SKM-1 treated with dmso at 0.1 percent for 144 hours (cell line): Measurements from ENCODE around the gene ACTR2.
A peak's percentile ranks its signal among the peaks of the same experiment; 100 is the strongest.

Experiments used
- DNase-seq: peaks from one replicate; lab custom pipeline; 2025; ENCODE audit not compliant: unreplicated experiment; lab: John Stamatoyannopoulos, UW

Gene ACTR2

GRCh38 chr2:65277791-65278483 is 50.3 kb downstream of the ACTR2 start:
- DNase-seq: no peak

- peak; percentile 17 for DNase-seq
These were observed 50.9 kb downstream of the ACTR2 start for GRCh38 chr2:65278531-65278981.

GRCh38 chr2:65279756-65280155 is 52.1 kb downstream of the ACTR2 start:
- no peak for DNase-seq

- no peak for DNase-seq
These were observed 54.2 kb downstream of the ACTR2 start for GRCh38 chr2:65281627-65282351.

- DNase-seq: no peak
These were observed 54.9 kb downstream of the ACTR2 start for GRCh38 chr2:65282477-65283053.

- DNase-seq: no peak
These were observed 59.7 kb downstream of the ACTR2 start for GRCh38 chr2:65287364-65287763.

GRCh38 chr2:65291216-65292105 is 63.8 kb downstream of the ACTR2 start:
- DNase-seq: no peak

GRCh38 chr2:65292106-65292400 is 64.4 kb downstream of the ACTR2 start:
- DNase-seq: no peak

GRCh38 chr2:65292461-65293011 is 64.9 kb downstream of the ACTR2 start:
- DNase-seq: no peak

- no peak for DNase-seq
These were observed 65.7 kb downstream of the ACTR2 start for GRCh38 chr2:65293376-65293775.

- DNase-seq: no peak
These were observed 66.5 kb downstream of the ACTR2 start for GRCh38 chr2:65294136-65294535.

- no peak for DNase-seq
These were observed 67.1 kb downstream of the ACTR2 start for GRCh38 chr2:65294701-65295100.

- no peak for DNase-seq
These were observed 69.3 kb downstream of the ACTR2 start for GRCh38 chr2:65296971-65297370.

GRCh38 chr2:65297544-65297943 is 69.9 kb downstream of the ACTR2 start:
- no peak for DNase-seq

- DNase-seq: peak; percentile 23
These were observed 70.5 kb downstream of the ACTR2 start for GRCh38 chr2:65298089-65298488.

- DNase-seq: no peak
These were observed 71.6 kb downstream of the ACTR2 start for GRCh38 chr2:65299246-65299645.

- DNase-seq: no peak
These were observed 72.6 kb downstream of the ACTR2 start for GRCh38 chr2:65300134-65300760.

GRCh38 chr2:65300761-65301711 is 73.4 kb downstream of the ACTR2 start:
- no peak for DNase-seq

GRCh38 chr2:65305934-65306333 is 78.3 kb downstream of the ACTR2 start:
- no peak for DNase-seq

GRCh38 chr2:65309699-65310098 is 82.1 kb downstream of the ACTR2 start:
- no peak for DNase-seq
